Osteocyte (in vitro differentiated cells): ENCODE data around the gene JMJD7. TPM values are rescaled to one million over a fixed set of nuclear protein-coding genes. Genes with fewer than 3 reads are reported as not detected.

Source experiments
- DNase-seq: peaks from one replicate; pipeline ENCODE4 v3.0.0; 2021; ENCODE audit warnings: mixed read lengths; ENCODE audit not compliant: unreplicated experiment; ENCODE audit errors: extremely low spot score
- H3K27ac Mint-ChIP-seq: one replicate; pipeline ENCODE4 v1.8.0; 2021; ENCODE audit warnings: mild to moderate bottlenecking, mixed read lengths; ENCODE audit not compliant: unreplicated experiment
- H3K27me3 Mint-ChIP-seq: one replicate; pipeline ENCODE4 v1.8.0; 2021; ENCODE audit warnings: mixed read lengths; ENCODE audit not compliant: unreplicated experiment
- H3K36me3 Mint-ChIP-seq: one replicate; pipeline ENCODE4 v1.8.0; 2021; ENCODE audit warnings: mixed read lengths; ENCODE audit not compliant: unreplicated experiment
- H3K4me1 Mint-ChIP-seq: one replicate; pipeline ENCODE4 v1.8.0; 2021; ENCODE audit warnings: mixed read lengths; ENCODE audit not compliant: unreplicated experiment
- H3K4me3 Mint-ChIP-seq: one replicate; pipeline ENCODE4 v1.8.0; 2021; ENCODE audit warnings: mild to moderate bottlenecking, moderate library complexity, mixed read lengths; ENCODE audit not compliant: unreplicated experiment
- H3K9me3 Mint-ChIP-seq: one replicate; pipeline ENCODE4 v1.8.0; 2021; ENCODE audit warnings: mixed read lengths; ENCODE audit not compliant: unreplicated experiment
- total RNA-seq: library from RNA; stranded (reverse); gene quantifications from 2 replicates; pipeline ENCODE4 v1.2.1, GENCODE V29; 2021
- TF ChIP-seq, protein P1 (sequence below): fragments of 200-600 bp; sonication (generic); IDR thresholded peaks from 2 replicates; pipeline ENCODE4 v1.5.0; 2021; ENCODE audit warnings: antibody characterized with exemption, mild to moderate bottlenecking, moderate library complexity

JMJD7 gene
- total RNA-seq, 1 donor from 2014 or later: 14.0 TPM

DNA sequence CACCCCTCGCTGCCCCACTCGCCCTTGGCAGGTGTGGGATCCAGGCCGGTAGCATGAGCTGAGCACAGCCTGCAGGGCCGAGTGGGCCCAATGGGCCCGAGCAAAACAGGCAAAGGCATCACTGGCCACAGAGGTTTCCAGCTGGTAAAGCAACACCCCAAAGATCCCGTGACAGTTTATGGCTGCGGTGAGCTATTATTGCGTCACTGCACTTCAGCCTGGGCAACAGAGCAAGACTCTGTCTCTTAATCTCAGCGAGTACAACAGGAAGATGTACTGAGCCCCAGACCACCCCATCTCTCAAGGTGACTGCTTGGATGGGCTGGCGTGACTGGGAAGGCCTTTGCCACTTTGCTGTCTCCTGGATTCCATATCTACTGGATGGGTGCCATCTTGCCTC lies 4.3 kb downstream of the JMJD7 start:
- peaks cover 25% of the 10 kb centered on the region for H3K4me1 Mint-ChIP-seq
- DNase-seq: no peak

GRCh38 chr15:41832875-41833274 lies 5.0 kb downstream of the JMJD7 start:
- Mint-ChIP-seq H3K27me3 (no peaks in the 10 kb centered on the region), H3K4me3 (no peak overlapping the region), H3K27ac (no peak overlapping the region), H3K36me3 (peaks cover 3% of the 10 kb centered on the region), H3K4me1 (peaks cover 22% of the 10 kb centered on the region), H3K9me3 (no peaks in the 10 kb centered on the region)
- DNase-seq: no peak
- TF ChIP-seq, protein P1, sequence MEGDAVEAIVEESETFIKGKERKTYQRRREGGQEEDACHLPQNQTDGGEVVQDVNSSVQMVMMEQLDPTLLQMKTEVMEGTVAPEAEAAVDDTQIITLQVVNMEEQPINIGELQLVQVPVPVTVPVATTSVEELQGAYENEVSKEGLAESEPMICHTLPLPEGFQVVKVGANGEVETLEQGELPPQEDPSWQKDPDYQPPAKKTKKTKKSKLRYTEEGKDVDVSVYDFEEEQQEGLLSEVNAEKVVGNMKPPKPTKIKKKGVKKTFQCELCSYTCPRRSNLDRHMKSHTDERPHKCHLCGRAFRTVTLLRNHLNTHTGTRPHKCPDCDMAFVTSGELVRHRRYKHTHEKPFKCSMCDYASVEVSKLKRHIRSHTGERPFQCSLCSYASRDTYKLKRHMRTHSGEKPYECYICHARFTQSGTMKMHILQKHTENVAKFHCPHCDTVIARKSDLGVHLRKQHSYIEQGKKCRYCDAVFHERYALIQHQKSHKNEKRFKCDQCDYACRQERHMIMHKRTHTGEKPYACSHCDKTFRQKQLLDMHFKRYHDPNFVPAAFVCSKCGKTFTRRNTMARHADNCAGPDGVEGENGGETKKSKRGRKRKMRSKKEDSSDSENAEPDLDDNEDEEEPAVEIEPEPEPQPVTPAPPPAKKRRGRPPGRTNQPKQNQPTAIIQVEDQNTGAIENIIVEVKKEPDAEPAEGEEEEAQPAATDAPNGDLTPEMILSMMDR: no peak

More for the DNA sequence above, 4.3 kb downstream of the JMJD7 start:
- no peaks in the 10 kb centered on the region for H3K9me3 Mint-ChIP-seq
- no peaks in the 10 kb centered on the region for H3K27me3 Mint-ChIP-seq
- no peak overlapping the region for H3K27ac Mint-ChIP-seq
- TF ChIP-seq, protein P1: no peak
- H3K4me3 Mint-ChIP-seq: no peak overlapping the region
- peaks cover 2% of the 10 kb centered on the region for H3K36me3 Mint-ChIP-seq

DNA sequence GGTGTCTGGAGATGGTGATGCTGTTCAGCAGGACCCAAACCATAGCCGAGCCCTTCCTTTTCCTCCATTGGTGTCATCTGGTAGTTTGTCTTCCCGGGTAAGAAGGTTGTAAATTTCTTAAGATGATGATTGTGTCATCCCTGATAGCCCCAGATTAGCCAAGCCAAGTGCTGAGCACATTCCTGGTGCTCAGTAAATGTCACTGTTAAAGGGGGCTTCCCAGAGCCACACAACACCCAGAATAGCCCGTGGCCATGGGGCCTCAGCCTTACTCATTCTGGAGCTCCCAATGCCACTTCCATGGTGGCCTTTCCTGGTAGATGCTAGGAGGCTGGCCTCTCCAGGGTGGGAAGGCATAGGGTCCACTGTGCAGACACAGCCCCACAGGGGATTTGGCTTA lies 6.2 kb downstream of the JMJD7 start:
- no peaks in the 10 kb centered on the region for H3K9me3 Mint-ChIP-seq
- TF ChIP-seq, protein P1: no peak
- DNase-seq: no peak
- H3K27ac Mint-ChIP-seq: no peak overlapping the region
- no peaks in the 10 kb centered on the region for H3K27me3 Mint-ChIP-seq
- no peak overlapping the region for H3K4me3 Mint-ChIP-seq
- H3K4me1 Mint-ChIP-seq: peaks cover 15% of the 10 kb centered on the region
- H3K36me3 Mint-ChIP-seq: peaks cover 3% of the 10 kb centered on the region

- H3K9me3 Mint-ChIP-seq: no peaks in the 10 kb centered on the region
- H3K4me3 Mint-ChIP-seq: no peak overlapping the region
- H3K36me3 Mint-ChIP-seq: peaks cover 3% of the 10 kb centered on the region
- no peak for DNase-seq
- no peak overlapping the region for H3K27ac Mint-ChIP-seq
- TF ChIP-seq, protein P1: no peak
- no peaks in the 10 kb centered on the region for H3K27me3 Mint-ChIP-seq
- H3K4me1 Mint-ChIP-seq: peaks cover 15% of the 10 kb centered on the region
Measured at GRCh38 chr15:41836073-41836472, 8.2 kb downstream of the JMJD7 start.

- H3K9me3 Mint-ChIP-seq: no peaks in the 10 kb centered on the region
- TF ChIP-seq, protein P1: no peak
Measured at GRCh38 chr15:41836713-41837454, 9.0 kb downstream of the JMJD7 start.

More at GRCh38 chr15:41836713-41837454, 9.0 kb downstream of the JMJD7 start:
- Mint-ChIP-seq H3K4me1 (peaks cover 15% of the 10 kb centered on the region), H3K4me3 (no peak overlapping the region), H3K27me3 (no peaks in the 10 kb centered on the region), H3K27ac (no peak overlapping the region), H3K36me3 (peaks cover 3% of the 10 kb centered on the region)
- DNase-seq: no peak
